OCI-LY3 (cell line): ENCODE data around the gene ING4.

Source experiments
- EZH2phosphoT487 ChIP-seq: fragments of 200-600 bp; shearing (Covaris generic); IDR thresholded peaks from 2 replicates; pipeline ENCODE4 v1.6.1; 2018; ENCODE audit warnings: antibody characterized with exemption, mixed run types, low read depth
- TF ChIP-seq, protein P1 (sequence below): fragments of 200-600, 300-600 bp; sonication (generic); IDR thresholded peaks from 2 replicates; pipeline ENCODE4 v1.5.1; 2014; ENCODE audit warnings: antibody characterized with exemption, low read length, low read depth

DNA sequence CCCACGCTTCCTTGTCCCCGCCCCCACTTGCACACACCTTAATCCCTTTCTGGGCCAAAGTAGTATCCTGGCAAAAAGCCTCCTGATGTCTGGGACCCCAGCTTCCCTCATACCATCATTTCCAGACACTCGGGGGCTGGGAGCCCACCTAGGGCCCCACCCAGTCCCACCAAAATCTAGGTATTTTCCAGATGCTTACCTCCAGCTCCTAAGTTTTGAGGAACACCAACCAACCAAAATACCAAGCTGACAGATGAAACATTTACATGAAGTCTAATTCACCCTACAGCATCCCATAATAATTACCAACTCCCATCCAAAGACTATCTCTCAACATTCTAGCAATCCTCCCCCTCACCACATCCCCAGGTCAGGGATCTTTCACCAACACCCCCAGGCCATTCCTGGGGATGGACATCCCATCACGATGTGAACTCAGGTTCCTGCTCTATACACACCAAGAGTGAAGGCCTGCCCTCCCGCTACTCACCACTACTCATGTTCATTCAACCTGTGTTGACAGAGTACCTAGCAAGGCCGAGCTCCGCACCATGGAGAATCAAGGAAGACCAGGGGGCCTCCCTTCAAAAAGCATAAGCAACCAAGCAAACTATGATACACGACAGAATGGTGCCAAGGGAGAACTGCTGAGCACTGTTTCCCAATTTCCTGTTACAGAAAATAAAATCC lies 54.2 kb downstream of the ING4 start:
- TF ChIP-seq, protein P1, sequence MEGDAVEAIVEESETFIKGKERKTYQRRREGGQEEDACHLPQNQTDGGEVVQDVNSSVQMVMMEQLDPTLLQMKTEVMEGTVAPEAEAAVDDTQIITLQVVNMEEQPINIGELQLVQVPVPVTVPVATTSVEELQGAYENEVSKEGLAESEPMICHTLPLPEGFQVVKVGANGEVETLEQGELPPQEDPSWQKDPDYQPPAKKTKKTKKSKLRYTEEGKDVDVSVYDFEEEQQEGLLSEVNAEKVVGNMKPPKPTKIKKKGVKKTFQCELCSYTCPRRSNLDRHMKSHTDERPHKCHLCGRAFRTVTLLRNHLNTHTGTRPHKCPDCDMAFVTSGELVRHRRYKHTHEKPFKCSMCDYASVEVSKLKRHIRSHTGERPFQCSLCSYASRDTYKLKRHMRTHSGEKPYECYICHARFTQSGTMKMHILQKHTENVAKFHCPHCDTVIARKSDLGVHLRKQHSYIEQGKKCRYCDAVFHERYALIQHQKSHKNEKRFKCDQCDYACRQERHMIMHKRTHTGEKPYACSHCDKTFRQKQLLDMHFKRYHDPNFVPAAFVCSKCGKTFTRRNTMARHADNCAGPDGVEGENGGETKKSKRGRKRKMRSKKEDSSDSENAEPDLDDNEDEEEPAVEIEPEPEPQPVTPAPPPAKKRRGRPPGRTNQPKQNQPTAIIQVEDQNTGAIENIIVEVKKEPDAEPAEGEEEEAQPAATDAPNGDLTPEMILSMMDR, result no peak
- no peak for TF ChIP-seq EZH2phosphoT487
